Activated T-cell treated with anti-CD3 and anti-CD28 coated beads, Interleukin-2, amount 50 U/mL, for 72 hours (primary cell): ENCODE measurements around the gene RFFL. TPM values are rescaled to one million over a fixed set of nuclear protein-coding genes. Genes with fewer than 3 reads are reported as not detected.
A peak's percentile ranks its signal among the peaks of the same experiment; 100 is the strongest.

Experiments
- ATAC-seq, 2 donors: fragments of 150-1000 bp; cut with Tn5 transposase; replicated peaks in 1 of 2; 2 replicates each; pipeline ENCODE4 v1.10.0; 2021; ENCODE audit warnings: moderate library complexity in 2 of 2, mild to moderate bottlenecking in 1 of 2
- DNase-seq, 2 donors: peaks; one replicate each; pipeline ENCODE4 v3.0.0; 2021 to 2022; ENCODE audit warnings: mixed read lengths in 1 of 2
- H3K27ac Mint-ChIP-seq: one replicate; pipeline ENCODE4 v1.8.0; 2022; ENCODE audit warnings: mild to moderate bottlenecking, moderate library complexity, mixed read lengths
- H3K27me3 Mint-ChIP-seq: one replicate; pipeline ENCODE4 v1.8.0; 2022; ENCODE audit warnings: low read depth, mixed read lengths
- H3K36me3 Mint-ChIP-seq, 2 donors: one replicate each; pipeline ENCODE4 v1.8.0; 2022; ENCODE audit warnings: mixed read lengths in 2 of 2, mild to moderate bottlenecking in 1 of 2; ENCODE audit not compliant: insufficient read depth in 2 of 2
- H3K4me1 Mint-ChIP-seq: one replicate; pipeline ENCODE4 v1.8.0; 2022; ENCODE audit warnings: low read depth, mixed read lengths
- H3K4me3 Mint-ChIP-seq, 2 donors: one replicate each; pipeline ENCODE4 v1.8.0; 2022; ENCODE audit warnings: mild to moderate bottlenecking in 2 of 2, mixed read lengths in 2 of 2, moderate library complexity in 2 of 2
- H3K9me3 Mint-ChIP-seq, 2 donors: one replicate each; pipeline ENCODE4 v1.8.0; 2022; ENCODE audit warnings: mixed read lengths in 2 of 2
- total RNA-seq, 2 donors: library from RNA; stranded (reverse); gene quantifications; one replicate each; pipeline ENCODE4 v1.2.3, GENCODE V29; 2022

RFFL gene
- total RNA-seq, 2 donors from 2014 or later = 47.7 to 50.0 TPM

DNA sequence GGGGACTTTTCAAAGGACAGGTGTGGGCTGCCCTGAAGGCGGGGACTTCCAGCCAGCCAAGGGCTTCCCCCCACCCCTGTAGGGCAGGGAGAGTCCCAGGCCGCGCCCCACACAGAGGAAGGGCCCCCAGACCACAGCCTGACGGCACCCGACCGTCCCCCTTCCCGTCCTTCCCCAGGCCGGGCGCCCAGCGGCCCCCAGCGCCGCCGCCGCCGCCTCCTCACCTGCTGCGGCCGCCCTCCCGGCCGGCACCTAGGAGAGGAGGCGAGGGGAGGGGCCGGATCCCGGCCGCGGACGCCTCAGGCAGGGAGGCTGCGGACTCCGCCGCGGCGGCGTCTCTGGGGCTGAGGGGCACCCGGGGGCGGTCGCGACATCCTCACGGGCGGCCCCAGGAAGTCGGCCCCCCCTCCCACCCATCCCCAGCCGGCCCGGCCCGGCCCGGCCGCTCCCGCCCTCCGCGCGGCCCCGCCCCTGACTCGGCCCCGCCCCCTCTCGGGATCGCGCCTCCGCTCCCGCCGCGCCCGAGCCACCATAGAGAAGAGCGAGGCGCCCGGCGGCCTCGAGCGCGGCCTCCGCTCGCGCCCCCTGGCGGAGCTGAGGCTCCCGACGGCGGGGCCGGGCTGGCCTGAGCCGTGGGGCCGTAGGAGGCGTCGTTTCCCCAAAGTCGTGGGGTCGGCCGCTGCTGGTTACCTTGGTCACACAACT, 25.5 kb upstream of the RFFL start:
- Mint-ChIP-seq H3K27ac (peak overlapping the region; percentile 96), H3K27me3 (no peaks in the 10 kb centered on the region), H3K4me1 (peaks cover 57% of the 10 kb centered on the region), H3K36me3 (peaks cover 2 to 4% of the 10 kb centered on the region in 2 donors), H3K4me3 (peak overlapping the region; percentile 86 to 97), H3K9me3 (no peaks in the 10 kb centered on the region)
- ATAC-seq (peak; percentile 79 to 82), DNase-seq (peak; percentile 90 to 96)

- Mint-ChIP-seq H3K4me3 (peak overlapping the region; percentile 86 to 97), H3K27ac (peak overlapping the region; percentile 96), H3K36me3 (peaks cover 2 to 4% of the 10 kb centered on the region in 2 donors), H3K27me3 (no peaks in the 10 kb centered on the region), H3K9me3 (no peaks in the 10 kb centered on the region), H3K4me1 (peaks cover 64% of the 10 kb centered on the region)
- DNase-seq (peak; percentile 34 to 42), ATAC-seq (peak; percentile 2 to 7)
Measured at GRCh38 chr17:35088356-35088880, 24.9 kb upstream of the RFFL start.

GRCh38 chr17:35087731-35088355, 24.3 kb upstream of the RFFL start:
- no peaks in the 10 kb centered on the region for H3K9me3 Mint-ChIP-seq
- peak overlapping the region; percentile 96 for H3K27ac Mint-ChIP-seq
- no peak for ATAC-seq
- peak overlapping the region; percentile 86 to 97 for H3K4me3 Mint-ChIP-seq
- DNase-seq = peak; percentile 14 to 23
- peaks cover 2 to 5% of the 10 kb centered on the region in 2 donors for H3K36me3 Mint-ChIP-seq
- peaks cover 69% of the 10 kb centered on the region for H3K4me1 Mint-ChIP-seq
- no peaks in the 10 kb centered on the region for H3K27me3 Mint-ChIP-seq

DNA sequence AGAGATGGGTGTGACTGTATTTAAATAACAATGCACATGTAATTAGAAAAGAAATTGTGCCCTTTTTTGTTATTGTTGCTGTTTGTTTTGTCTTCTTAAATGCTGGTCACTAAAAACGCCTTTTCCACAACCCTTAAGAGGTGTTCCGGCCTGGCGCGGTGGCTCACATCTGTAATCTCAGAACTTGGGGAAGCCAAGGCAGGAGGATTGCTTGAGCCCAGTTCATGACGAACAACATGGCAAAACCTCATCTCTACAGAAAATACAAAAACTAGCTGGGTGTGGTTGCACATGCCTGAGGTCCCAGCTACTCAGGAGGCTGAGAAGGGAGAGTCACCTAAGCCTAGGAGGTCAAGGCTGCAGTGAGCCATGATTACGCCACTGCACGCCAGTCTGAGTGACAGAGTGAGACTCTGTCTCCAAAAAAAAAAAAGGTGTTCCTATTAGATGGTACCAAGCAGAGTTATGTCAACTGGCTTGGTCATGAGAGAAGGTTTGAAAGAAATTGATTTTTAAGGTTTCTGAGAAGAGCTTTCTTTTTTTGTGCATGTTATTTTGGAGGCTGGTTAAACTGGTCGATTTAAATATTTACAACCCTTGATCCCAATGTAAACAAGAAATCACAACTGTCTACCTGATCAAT, 23.5 kb upstream of the RFFL start:
- Mint-ChIP-seq H3K9me3 (no peaks in the 10 kb centered on the region), H3K36me3 (peaks cover 2 to 5% of the 10 kb centered on the region in 2 donors), H3K4me1 (peaks cover 77% of the 10 kb centered on the region), H3K27me3 (no peaks in the 10 kb centered on the region), H3K27ac (peak overlapping the region; percentile 96), H3K4me3 (peak overlapping the region; percentile 86 to 97)
- ATAC-seq = no peak
- DNase-seq = peak in 1 of 2 donors; percentile 25

GRCh38 chr17:35086164-35086563, 22.7 kb upstream of the RFFL start:
- peak overlapping the region; percentile 96 for H3K27ac Mint-ChIP-seq
- H3K9me3 Mint-ChIP-seq = no peaks in the 10 kb centered on the region
- H3K36me3 Mint-ChIP-seq = peaks cover 2 to 5% of the 10 kb centered on the region in 2 donors
- no peaks in the 10 kb centered on the region for H3K27me3 Mint-ChIP-seq
- no peak for ATAC-seq
- peaks cover 84% of the 10 kb centered on the region for H3K4me1 Mint-ChIP-seq
- H3K4me3 Mint-ChIP-seq = peak overlapping the region; percentile 86 to 97
- no peak for DNase-seq

- H3K36me3 Mint-ChIP-seq = peaks cover 2 to 5% of the 10 kb centered on the region in 2 donors
- peak overlapping the region; percentile 96 for H3K27ac Mint-ChIP-seq
- ATAC-seq (no peak), DNase-seq (no peak)
- no peaks in the 10 kb centered on the region for H3K9me3 Mint-ChIP-seq
- H3K4me3 Mint-ChIP-seq = peak overlapping the region; percentile 43 to 97
- no peaks in the 10 kb centered on the region for H3K27me3 Mint-ChIP-seq
- H3K4me1 Mint-ChIP-seq = peaks cover 84% of the 10 kb centered on the region
Measured at GRCh38 chr17:35084987-35085386, 21.5 kb upstream of the RFFL start.

DNA sequence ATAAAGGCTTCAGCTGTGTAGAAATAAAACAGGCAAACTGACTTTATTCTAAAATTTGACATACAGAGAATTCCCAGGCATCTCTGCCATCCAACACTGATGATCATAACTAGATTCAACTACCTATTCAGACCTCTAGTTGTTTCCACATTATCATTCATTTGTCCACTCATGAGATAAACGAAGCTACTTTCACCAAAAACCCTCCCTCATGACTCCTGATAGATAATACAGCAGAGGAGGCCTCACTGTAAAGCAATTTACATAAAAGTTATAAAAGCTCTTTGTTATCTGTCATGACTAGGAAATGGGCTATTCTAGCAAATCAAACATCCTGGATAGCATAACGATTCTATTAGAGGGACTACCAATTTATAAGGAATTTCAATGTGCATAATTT, 19.6 kb upstream of the RFFL start:
- Mint-ChIP-seq H3K27me3 (no peaks in the 10 kb centered on the region), H3K4me3 (peak overlapping the region; percentile 63 to 88), H3K9me3 (no peaks in the 10 kb centered on the region), H3K36me3 (peaks cover under 1 to 5% of the 10 kb centered on the region in 2 donors), H3K4me1 (peaks cover 89% of the 10 kb centered on the region), H3K27ac (peak overlapping the region; percentile 98)
- no peak for DNase-seq
- no peak for ATAC-seq

- Mint-ChIP-seq H3K4me3 (peak overlapping the region; percentile 63 to 88), H3K27ac (peak overlapping the region; percentile 98), H3K36me3 (peaks cover 0 to 5% of the 10 kb centered on the region in 2 donors), H3K9me3 (no peaks in the 10 kb centered on the region), H3K27me3 (no peaks in the 10 kb centered on the region), H3K4me1 (peaks cover 89% of the 10 kb centered on the region)
- DNase-seq (no peak), ATAC-seq (peak; percentile 49 to 54)
Measured at GRCh38 chr17:35082073-35082657, 18.7 kb upstream of the RFFL start.

GRCh38 chr17:35081638-35082037, 18.1 kb upstream of the RFFL start:
- peaks cover 0 to 5% of the 10 kb centered on the region in 2 donors for H3K36me3 Mint-ChIP-seq
- no peaks in the 10 kb centered on the region for H3K27me3 Mint-ChIP-seq
- no peak for DNase-seq
- no peak for ATAC-seq
- peak overlapping the region; percentile 96 for H3K27ac Mint-ChIP-seq
- H3K4me1 Mint-ChIP-seq = peaks cover 85% of the 10 kb centered on the region
- peak overlapping the region; percentile 39 to 86 for H3K4me3 Mint-ChIP-seq
- no peaks in the 10 kb centered on the region for H3K9me3 Mint-ChIP-seq

GRCh38 chr17:35080536-35080935, 17.0 kb upstream of the RFFL start:
- peak overlapping the region; percentile 96 for H3K27ac Mint-ChIP-seq
- no peaks in the 10 kb centered on the region for H3K27me3 Mint-ChIP-seq
- no peaks in the 10 kb centered on the region for H3K9me3 Mint-ChIP-seq
- ATAC-seq (peak; percentile 56 to 65), DNase-seq (no peak)
- H3K4me3 Mint-ChIP-seq = peak overlapping the region; percentile 59 to 86
- peaks cover 78% of the 10 kb centered on the region for H3K4me1 Mint-ChIP-seq
- H3K36me3 Mint-ChIP-seq = peaks cover 0 to 3% of the 10 kb centered on the region in 2 donors

GRCh38 chr17:35079547-35080423, 16.3 kb upstream of the RFFL start:
- no peak for DNase-seq
- Mint-ChIP-seq H3K4me1 (peaks cover 78% of the 10 kb centered on the region), H3K36me3 (peaks cover 0 to 1% of the 10 kb centered on the region in 2 donors), H3K4me3 (peak overlapping the region; percentile 59 to 86), H3K9me3 (no peaks in the 10 kb centered on the region), H3K27me3 (no peaks in the 10 kb centered on the region), H3K27ac (peak overlapping the region; percentile 96)
- no peak for ATAC-seq

- H3K4me3 Mint-ChIP-seq = no peak overlapping the region
- ATAC-seq (no peak), DNase-seq (no peak)
- no peak overlapping the region for H3K27ac Mint-ChIP-seq
- H3K27me3 Mint-ChIP-seq = no peaks in the 10 kb centered on the region
- H3K4me1 Mint-ChIP-seq = peaks cover 79% of the 10 kb centered on the region
- peaks cover 0 to 1% of the 10 kb centered on the region in 2 donors for H3K9me3 Mint-ChIP-seq
- peaks cover 3% of the 10 kb centered on the region in 2 donors for H3K36me3 Mint-ChIP-seq
Measured at GRCh38 chr17:35076874-35077273, 13.4 kb upstream of the RFFL start.
